HUES6 (cell line): Measurements from ENCODE around the gene UIMC1.
"Not testable (repeated sequence)": the region's sequence is repeated elsewhere in the genome, so short reads cannot be mapped to it uniquely, and the experiment has no call there.

Experiments
- H3K27ac ChIP-seq: 2 replicates; pipeline ENCODE4 v1.7.0; 2013; ENCODE audit warnings: low read depth, mild to moderate bottlenecking, low read length, inconsistent platforms
- H3K27me3 ChIP-seq: 2 replicates; pipeline ENCODE4 v1.6.1; 2013; ENCODE audit warnings: low read length; ENCODE audit not compliant: control insufficient read depth, insufficient read depth
- H3K36me3 ChIP-seq: 2 replicates; pipeline ENCODE4 v1.6.1; 2013; ENCODE audit warnings: low read length; ENCODE audit not compliant: control insufficient read depth, insufficient read depth
- H3K4me1 ChIP-seq: 2 replicates; pipeline ENCODE4 v1.6.1; 2013; ENCODE audit warnings: low read length; ENCODE audit not compliant: control insufficient read depth, insufficient read depth
- H3K4me3 ChIP-seq: 2 replicates; pipeline ENCODE4 v1.5.1; 2013; ENCODE audit warnings: low read depth, low read length
- H3K9ac ChIP-seq: one replicate; pipeline ENCODE4 v1.6.1; 2013; ENCODE audit warnings: mild to moderate bottlenecking, low read length
- H3K9me3 ChIP-seq: 2 replicates; pipeline ENCODE4 v1.6.1; 2013; ENCODE audit warnings: low read depth, low read length; ENCODE audit not compliant: control insufficient read depth, insufficient read depth

UIMC1 gene

DNA sequence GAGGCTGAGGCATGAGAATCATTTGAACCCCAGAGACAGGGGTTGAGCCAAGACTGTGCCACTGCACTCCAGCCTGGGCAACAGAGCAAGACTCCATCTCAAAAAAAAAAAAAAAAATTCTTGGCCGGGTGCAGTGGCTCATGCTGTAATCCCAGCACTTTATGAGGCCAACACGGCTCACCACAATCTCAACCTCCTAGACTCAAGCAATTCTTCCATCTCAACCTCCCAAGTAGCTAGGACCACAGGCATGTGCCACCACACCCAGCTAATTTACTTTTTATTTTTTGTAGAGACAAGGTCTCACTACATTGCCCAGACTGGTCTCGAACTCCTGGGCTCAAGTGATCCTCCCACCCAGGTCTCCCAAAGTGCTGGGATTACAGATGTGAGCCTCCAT lies 13.5 kb downstream of the UIMC1 start:
- not testable (repeated sequence) for H3K4me3 ChIP-seq, H3K4me1 ChIP-seq, H3K27ac ChIP-seq, H3K27me3 ChIP-seq, H3K9ac ChIP-seq
- Histone ChIP-seq H3K36me3 (peaks cover 11% of the 10 kb centered on the region), H3K9me3 (peaks cover 30% of the 10 kb centered on the region; the same call in 1 of the 2 replicates)

DNA sequence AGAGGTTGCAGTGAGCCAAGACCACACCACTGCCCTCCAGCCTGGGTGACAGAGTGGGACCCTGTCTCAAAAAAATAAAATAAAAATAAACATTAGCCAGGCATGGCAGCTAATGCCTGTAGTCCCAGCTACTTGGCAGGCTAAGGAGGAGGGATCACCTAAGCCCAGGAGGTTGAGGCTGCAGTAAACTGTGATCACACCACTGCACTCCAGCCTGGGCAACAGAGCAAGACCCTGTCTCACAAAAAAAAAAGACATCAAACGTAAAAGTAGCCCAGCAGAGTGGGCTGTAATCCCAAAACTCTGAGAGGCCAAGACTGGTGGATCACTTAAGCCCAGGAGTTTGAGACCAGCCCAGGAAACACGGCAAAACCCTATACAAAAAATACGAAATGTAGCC lies 19.0 kb downstream of the UIMC1 start:
- Histone ChIP-seq H3K27ac (no peak overlapping the region), H3K9ac (no peak overlapping the region), H3K36me3 (peaks cover 16% of the 10 kb centered on the region), H3K9me3 (peaks cover 52% of the 10 kb centered on the region), H3K27me3 (no peaks in the 10 kb centered on the region), H3K4me1 (no peaks in the 10 kb centered on the region), H3K4me3 (no peak overlapping the region)

DNA sequence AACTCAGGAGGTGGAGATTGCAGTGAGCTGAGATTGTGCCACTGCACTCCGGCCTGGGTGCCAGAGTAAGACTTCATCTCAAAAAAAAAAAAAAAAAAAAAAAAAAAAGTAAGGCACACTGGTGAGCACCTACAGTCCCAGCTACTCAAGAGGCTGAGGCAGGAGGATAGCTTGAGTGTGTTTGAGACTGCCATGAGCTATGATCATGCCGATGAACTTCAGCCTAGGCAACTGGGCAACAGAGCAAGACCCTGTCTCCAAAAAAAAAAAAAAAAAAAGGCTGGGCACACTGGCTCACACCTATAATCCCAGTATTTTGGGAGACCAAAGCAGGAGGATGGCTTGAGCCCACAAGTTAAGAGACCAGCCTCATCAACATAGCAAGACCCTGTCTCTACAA lies 20.3 kb downstream of the UIMC1 start:
- H3K9ac ChIP-seq = no peak overlapping the region
- peaks cover 53% of the 10 kb centered on the region for H3K9me3 ChIP-seq
- H3K27me3 ChIP-seq = no peaks in the 10 kb centered on the region
- H3K4me1 ChIP-seq = no peaks in the 10 kb centered on the region
- H3K4me3 ChIP-seq = no peak overlapping the region
- no peak overlapping the region for H3K27ac ChIP-seq
- peaks cover 29% of the 10 kb centered on the region for H3K36me3 ChIP-seq

- Histone ChIP-seq H3K27ac (no peak overlapping the region), H3K9me3 (peaks cover 53% of the 10 kb centered on the region), H3K27me3 (no peaks in the 10 kb centered on the region), H3K36me3 (peaks cover 37% of the 10 kb centered on the region), H3K4me3 (no peak overlapping the region; the same call in 1 of the 2 replicates), H3K9ac (no peak overlapping the region), H3K4me1 (no peaks in the 10 kb centered on the region)
Observed at GRCh38 chr5:176985516-176985915, 21.1 kb downstream of the UIMC1 start.

GRCh38 chr5:176984176-176984575 lies 22.4 kb downstream of the UIMC1 start:
- H3K4me1 ChIP-seq, H3K27ac ChIP-seq, H3K4me3 ChIP-seq, H3K27me3 ChIP-seq, H3K9ac ChIP-seq: not testable (repeated sequence)
- Histone ChIP-seq H3K9me3 (peaks cover 47% of the 10 kb centered on the region), H3K36me3 (peaks cover 50% of the 10 kb centered on the region)

DNA sequence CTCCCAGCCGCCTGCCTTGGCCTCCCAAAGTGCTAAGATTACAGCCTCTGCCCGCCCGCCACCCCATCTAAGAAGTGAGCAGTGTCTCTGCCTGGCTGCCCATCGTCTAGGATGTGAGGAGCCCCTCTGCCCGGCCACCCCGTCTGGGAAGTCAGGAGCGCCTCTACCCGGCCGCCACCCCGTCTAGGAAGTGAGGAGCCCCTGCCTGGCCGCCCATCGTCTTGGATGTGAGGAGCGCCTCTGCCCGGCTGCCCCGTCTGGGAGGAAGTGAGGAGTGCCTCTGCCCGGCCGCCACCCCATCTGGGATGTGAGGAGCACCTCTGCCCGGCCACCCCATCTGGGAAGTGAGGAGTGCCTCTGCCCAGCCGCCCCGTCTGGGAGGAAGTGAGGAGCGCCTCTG lies 23.0 kb downstream of the UIMC1 start:
- peaks cover 56% of the 10 kb centered on the region for H3K36me3 ChIP-seq
- H3K27me3 ChIP-seq, H3K9ac ChIP-seq, H3K4me3 ChIP-seq, H3K27ac ChIP-seq, H3K4me1 ChIP-seq: not testable (repeated sequence)
- H3K9me3 ChIP-seq = peaks cover 47% of the 10 kb centered on the region

DNA sequence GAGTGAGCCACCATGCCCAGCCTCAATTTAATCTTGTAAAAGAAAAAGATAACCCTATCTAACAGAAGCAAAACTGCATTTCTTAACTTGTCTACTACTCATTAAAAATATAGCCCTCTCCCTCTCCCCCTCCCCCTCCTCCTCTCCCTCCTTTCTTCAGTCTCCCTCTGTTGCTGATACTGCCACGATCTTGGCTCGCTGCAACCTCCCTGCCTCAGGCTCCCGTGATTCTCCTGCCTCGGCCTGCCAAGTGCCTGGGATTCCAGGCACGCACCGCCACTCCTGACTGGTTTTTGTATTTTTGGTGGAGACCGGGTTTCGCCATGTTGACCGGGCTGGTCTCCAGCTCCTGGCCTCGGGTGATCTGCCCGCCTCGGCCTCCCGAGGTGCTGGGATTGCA lies 23.5 kb downstream of the UIMC1 start:
- H3K4me1 ChIP-seq = not testable (repeated sequence)
- peaks cover 53% of the 10 kb centered on the region for H3K36me3 ChIP-seq

GRCh38 chr5:176980818-176981217 lies 25.8 kb downstream of the UIMC1 start:
- Histone ChIP-seq H3K4me3 (no peak overlapping the region), H3K27me3 (no peaks in the 10 kb centered on the region), H3K9ac (no peak overlapping the region), H3K36me3 (peaks cover 45% of the 10 kb centered on the region), H3K9me3 (peaks cover 22% of the 10 kb centered on the region), H3K27ac (no peak overlapping the region), H3K4me1 (no peaks in the 10 kb centered on the region)

More for the DNA sequence above, 23.5 kb downstream of the UIMC1 start:
- not testable (repeated sequence) for H3K4me3 ChIP-seq, H3K27ac ChIP-seq, H3K9ac ChIP-seq, H3K27me3 ChIP-seq
- H3K9me3 ChIP-seq = peaks cover 44% of the 10 kb centered on the region

GRCh38 chr5:176979669-176980068 lies 26.9 kb downstream of the UIMC1 start:
- no peak overlapping the region for H3K9ac ChIP-seq
- no peak overlapping the region for H3K4me3 ChIP-seq
- no peaks in the 10 kb centered on the region for H3K4me1 ChIP-seq
- no peaks in the 10 kb centered on the region for H3K27me3 ChIP-seq
- H3K9me3 ChIP-seq = peaks cover 13% of the 10 kb centered on the region
- peaks cover 54% of the 10 kb centered on the region for H3K36me3 ChIP-seq
- H3K27ac ChIP-seq = no peak overlapping the region

GRCh38 chr5:176965633-176966032 lies 40.9 kb downstream of the UIMC1 start:
- peaks cover 49% of the 10 kb centered on the region for H3K36me3 ChIP-seq
- H3K4me1 ChIP-seq = no peaks in the 10 kb centered on the region
- no peak overlapping the region for H3K27ac ChIP-seq
- no peak overlapping the region for H3K9ac ChIP-seq
- no peaks in the 10 kb centered on the region for H3K27me3 ChIP-seq
- no peak overlapping the region for H3K4me3 ChIP-seq
- no peaks in the 10 kb centered on the region for H3K9me3 ChIP-seq

DNA sequence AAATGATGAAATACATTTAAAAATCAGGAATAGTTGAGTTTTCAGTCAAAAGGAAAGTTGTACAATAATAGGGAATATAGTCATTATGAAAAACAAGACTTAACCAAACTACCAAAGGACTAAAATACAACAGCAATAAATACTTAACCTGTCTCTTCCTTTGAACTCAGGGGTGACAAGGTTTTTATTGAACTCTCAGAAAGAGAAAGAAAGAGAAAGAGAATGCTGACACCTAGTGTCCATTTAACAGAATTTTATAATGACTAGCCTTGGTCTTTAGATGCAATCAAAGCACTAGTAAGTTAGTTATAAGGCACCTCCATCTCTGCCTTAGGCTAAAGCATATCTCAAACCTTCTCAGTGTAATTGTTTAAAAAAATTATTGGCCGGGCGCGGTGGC lies 47.5 kb downstream of the UIMC1 start:
- H3K27me3 ChIP-seq = no peaks in the 10 kb centered on the region
- H3K9me3 ChIP-seq = no peaks in the 10 kb centered on the region
- no peak overlapping the region for H3K27ac ChIP-seq
- H3K9ac ChIP-seq = no peak overlapping the region
- H3K36me3 ChIP-seq = peaks cover 44% of the 10 kb centered on the region
- H3K4me1 ChIP-seq = no peaks in the 10 kb centered on the region
- no peak overlapping the region for H3K4me3 ChIP-seq

GRCh38 chr5:176956756-176957155 lies 49.8 kb downstream of the UIMC1 start:
- no peak overlapping the region for H3K9ac ChIP-seq
- H3K4me1 ChIP-seq = no peaks in the 10 kb centered on the region
- no peak overlapping the region; the same call in 1 of the 2 replicates for H3K27ac ChIP-seq
- no peaks in the 10 kb centered on the region for H3K27me3 ChIP-seq
- peaks cover 55% of the 10 kb centered on the region for H3K36me3 ChIP-seq
- H3K9me3 ChIP-seq = no peaks in the 10 kb centered on the region
- H3K4me3 ChIP-seq = no peak overlapping the region
